GM23248 (cell line): Measurements from ENCODE around the gene TLK2.

Source experiments
- EZH2 ChIP-seq: fragments of 200-600 bp; sonication (generic); IDR thresholded peaks from 2 replicates; pipeline ENCODE4 v1.6.1; 2018; ENCODE audit warnings: antibody characterized with exemption, mild to moderate bottlenecking; ENCODE audit not compliant: insufficient read depth, poor library complexity, severe bottlenecking
- EZH2phosphoT487 ChIP-seq: fragments of 200-600 bp; sonication (generic); IDR thresholded peaks from 2 replicates; pipeline ENCODE4 v1.6.1; 2018; ENCODE audit warnings: antibody characterized with exemption, moderate library complexity, mild to moderate bottlenecking, low read depth; ENCODE audit not compliant: insufficient read depth

- TF ChIP-seq EZH2 (no peak), EZH2phosphoT487 (no peak)
These were observed 184.2 kb downstream of the TLK2 start for GRCh38 chr17:62662855-62663254.
